NCI-H2196 (cell line): ENCODE measurements around the gene MGMT.

ENCODE experiments used
- DNase-seq: peaks from one replicate; lab custom pipeline; 2025; ENCODE audit not compliant: unreplicated experiment; lab: John Stamatoyannopoulos, UW

The MGMT gene

DNA sequence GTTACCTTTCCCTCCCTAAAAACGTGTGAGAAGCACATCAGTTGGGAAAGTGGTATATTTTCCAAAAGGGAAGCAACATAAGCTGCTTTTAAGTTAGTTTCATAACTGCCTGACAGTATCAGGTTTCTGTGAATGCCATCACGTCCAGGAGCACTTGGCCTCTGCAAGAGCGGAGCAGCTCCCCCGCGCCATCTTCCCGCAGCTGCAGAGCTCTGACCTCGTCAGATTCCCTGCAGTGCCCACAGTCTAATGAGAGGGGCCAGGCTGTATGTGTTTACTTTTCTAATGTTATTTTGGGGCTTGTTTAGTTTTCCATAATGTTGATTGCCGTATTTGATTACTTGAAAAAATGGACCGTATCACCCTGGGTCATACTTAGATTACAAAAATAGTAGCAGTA lies 74.2 kb downstream of the MGMT start:
- DNase-seq, result no peak

DNA sequence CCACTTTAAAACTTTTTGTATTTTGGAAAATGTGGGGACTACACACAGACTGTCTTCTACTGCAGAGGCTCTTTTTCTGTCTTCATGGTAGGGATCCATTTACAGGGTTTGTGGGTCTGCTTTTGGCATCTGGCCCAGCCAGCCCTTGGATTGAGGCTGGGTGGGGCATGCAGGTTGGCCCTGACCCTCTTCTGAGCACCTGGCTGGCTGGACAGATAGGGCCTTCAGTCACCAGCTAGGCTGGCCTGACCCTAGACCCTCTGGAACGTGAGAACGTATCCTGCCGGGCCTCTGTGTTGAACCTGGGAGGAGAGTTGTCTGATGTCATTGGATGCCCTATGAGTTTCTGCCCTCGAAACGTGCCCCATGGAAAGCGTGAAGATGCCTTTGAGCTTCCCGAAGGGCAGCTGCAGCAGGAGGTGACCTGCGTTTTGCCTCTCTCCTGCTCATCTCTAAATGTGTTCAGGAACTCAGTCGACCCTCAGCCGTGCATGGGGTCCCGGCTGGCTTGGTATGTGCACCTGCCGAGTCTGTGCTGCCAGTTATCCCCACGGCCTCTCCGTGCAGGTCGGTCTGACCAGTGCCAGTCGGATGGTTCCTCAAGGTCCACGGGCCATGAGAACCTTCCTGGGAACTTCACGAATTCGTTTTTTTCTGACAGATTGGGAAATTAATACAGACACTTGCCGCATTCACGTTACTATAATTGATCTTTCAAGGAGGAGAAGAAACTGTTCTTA lies 74.9 kb downstream of the MGMT start:
- no peak for DNase-seq

DNA sequence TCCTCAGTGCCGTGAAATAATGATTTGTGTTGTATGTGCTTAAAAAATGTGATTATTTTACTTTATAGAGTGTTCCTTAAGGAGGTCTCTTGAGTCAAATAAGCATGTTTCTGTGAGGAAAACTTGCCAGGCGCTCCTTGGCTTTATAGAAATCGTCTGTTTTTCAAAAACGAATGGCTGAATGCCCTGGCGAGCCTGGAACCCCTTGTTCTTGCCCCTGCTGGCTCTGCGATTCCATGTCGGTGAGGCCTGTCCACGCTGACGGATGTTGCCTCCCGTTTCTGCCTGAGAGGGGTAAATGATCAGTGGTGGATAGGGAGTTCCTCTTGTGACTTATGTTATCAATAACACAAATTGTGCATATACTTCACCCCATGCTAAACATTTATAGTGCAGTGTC lies 75.5 kb downstream of the MGMT start:
- no peak for DNase-seq

DNA sequence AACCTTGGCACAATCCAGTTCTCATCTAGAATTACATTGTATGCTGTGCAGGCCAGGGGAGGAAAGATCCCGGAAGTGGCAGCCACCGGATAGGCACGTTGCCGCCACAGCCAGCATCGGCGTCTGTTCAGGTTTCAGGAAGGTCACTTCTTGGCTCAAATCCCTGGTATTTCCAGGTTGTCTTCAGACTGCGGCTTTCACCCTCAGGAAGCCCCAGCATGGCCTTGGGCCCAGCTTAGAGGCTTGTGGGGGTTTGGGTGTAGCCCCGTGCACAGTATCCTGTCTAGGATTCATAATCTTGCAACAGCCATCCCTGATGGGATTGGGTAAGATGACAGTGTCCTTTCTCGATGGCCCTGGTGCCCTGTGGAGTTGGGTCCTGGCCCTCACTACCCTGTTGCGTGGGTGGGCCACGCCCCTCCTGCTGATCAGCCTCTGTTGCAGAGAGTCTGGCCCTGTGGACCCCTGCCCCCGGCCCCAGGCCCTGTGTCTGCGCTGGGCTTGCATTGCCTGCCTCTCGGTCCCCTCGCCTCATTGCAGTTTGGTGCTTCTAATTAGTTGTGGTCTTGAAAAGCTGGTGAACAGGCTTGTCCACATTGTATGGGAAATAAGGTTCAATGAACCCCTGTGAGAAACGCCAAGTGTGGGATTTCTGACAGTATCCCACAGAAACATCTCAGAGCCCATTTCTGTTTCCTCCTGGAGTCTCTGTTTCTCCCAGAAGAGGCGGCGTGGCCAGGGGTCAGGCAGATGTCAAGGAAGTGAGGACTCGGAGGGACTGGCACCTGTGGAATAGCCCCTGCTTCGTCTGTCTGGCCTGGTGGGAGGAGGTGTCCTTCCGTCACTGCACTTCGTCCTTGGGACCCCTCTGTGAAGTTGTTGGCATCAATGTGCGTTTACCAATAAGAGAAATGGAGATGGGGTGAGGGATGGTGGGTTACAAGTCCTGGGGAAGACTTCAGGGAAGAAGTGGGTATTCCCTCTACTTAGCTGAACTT lies 77.5 kb downstream of the MGMT start:
- no peak for DNase-seq

GRCh38 chr10:129545261-129545660 lies 78.2 kb downstream of the MGMT start:
- no peak for DNase-seq

- no peak for DNase-seq
Observed at GRCh38 chr10:129546106-129546505, 79.1 kb downstream of the MGMT start.

DNA sequence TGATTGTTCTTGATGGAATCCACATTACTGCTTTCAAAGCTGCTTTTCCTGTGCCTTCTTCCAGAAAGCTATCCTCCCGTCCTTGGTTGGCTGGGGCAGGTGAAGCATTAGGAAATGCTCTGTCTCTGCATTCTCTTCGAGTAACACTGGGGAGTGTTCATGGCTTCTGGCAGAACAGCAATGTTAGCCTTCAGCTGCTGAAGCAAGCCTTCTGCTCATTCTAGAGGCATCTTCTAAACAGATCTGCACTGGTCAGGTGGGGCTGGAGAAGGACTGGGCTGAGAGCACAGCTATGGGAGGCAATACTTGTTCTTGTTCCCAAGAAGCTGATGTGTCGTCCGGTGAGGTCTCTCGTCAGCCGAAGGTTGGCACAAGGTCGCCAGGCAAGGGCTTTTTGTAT lies 80.6 kb downstream of the MGMT start:
- DNase-seq, result no peak

DNA sequence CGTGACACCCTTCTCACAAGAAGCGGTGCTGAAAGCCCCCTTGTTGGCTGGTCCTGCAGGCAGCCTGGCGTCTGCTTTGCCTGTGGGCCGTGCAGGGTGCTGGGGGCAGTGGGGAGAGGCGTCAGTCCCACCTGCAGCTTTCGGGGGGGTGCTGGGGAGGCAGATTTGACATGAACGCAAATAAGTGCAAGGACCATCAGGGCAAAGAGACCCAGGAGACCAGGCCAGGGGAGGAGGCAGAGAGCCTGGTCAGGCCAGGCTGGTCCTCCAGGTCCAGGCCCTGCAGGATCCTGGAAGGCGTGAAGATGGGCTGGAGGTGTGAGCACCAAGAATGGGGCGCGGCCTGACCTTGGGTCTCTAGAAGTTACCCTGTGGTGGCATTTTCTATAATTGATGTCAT lies 81.6 kb downstream of the MGMT start:
- no peak for DNase-seq

- DNase-seq, result no peak
Observed at GRCh38 chr10:129550076-129550475, 83.0 kb downstream of the MGMT start.

DNA sequence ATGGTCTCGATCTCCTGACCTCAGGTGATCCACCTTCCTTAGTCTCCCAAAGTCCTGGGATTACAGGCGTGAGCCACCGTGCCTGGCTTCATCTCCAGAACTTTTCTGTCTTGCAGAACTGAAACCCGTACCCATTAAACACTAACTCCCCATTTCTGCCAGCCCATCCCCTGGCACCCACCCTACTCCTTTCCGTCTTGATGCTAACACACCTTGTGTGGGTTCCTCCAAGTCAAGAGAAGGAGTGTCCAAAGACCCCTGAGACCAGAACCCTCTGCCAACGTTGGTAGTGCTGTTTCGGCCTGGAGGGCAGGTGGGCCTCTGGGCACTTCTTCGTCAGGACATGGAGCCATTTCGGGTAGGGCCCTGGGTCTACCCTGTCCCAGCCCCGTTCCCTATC lies 83.6 kb downstream of the MGMT start:
- DNase-seq, result no peak

DNA sequence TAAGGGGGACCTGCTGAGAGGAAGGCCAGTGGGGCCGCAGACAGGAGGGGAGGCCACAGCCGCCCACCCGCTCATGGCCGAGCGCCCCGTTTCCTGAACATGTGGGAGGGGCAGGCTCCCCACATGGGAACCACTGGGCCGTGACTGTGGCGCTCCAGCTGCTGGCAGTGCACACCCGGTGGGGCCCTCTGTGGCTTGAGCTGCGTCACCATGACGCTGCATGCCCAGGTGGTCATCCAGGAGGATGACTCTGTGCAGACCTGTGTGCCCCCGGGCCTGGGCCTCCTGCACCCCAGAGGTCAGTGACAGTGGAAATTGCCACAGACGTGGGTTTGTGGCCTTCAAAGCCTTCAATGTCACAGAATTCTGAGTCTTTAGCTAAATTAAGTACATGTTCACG lies 85.1 kb downstream of the MGMT start:
- no peak for DNase-seq

GRCh38 chr10:129553928-129554327 lies 86.9 kb downstream of the MGMT start:
- DNase-seq, result no peak

DNA sequence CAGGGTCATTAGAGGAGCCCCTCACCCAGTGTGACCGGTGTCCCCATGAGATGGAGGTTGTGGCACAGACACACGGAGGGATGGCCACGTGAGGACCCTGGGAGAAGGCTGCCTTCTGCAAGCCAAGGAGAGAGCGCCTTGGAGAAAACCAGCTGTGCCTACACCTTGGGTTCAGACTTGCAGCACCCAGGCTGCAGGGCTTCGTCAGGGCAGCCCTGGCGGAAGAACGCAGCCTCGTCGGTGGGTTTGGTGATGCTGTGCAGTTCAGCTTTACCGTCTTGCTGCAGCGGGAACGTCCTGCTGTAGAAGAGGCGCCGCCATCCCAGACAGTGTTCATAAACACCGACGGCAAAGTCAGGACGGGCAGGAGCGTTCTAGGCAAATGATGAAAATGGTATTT lies 89.3 kb downstream of the MGMT start:
- no peak for DNase-seq

DNA sequence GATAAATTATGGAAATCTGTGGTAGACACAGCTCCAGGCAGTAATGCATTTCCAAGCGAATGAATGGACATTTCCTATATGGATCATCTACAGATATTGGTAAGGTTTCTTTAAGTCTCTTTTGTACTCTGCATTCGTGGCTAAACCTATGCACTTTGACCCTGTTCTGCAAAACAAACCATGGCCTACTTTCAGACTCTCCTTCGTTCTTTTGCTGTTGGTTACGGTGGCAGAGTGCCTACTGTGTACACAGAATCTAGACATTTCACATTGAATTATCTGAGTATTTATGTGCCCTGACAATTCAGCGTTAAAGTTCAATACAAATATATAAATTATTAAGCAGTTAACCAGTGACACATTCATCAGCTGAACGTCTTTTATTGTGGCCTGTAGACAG lies 93.3 kb downstream of the MGMT start:
- no peak for DNase-seq

DNA sequence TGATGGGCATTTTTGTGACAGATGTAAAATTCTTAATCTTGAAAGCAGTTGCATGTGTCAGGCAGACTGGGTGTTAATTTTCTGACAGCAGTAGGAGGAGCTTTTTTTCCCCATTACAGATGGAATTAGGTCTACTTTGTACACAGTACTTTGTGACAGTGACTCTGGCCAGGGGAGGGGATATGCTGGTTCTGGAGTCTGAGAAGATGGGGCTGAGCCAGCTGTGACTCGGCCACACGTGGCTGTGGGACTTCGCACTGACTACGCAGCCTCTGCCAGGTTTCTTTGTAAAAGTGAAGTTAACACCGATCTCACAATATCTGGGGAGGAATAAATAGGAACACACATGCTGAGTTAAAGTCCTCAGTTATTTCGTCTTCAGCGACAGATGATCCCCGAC lies 95.4 kb downstream of the MGMT start:
- no peak for DNase-seq

DNA sequence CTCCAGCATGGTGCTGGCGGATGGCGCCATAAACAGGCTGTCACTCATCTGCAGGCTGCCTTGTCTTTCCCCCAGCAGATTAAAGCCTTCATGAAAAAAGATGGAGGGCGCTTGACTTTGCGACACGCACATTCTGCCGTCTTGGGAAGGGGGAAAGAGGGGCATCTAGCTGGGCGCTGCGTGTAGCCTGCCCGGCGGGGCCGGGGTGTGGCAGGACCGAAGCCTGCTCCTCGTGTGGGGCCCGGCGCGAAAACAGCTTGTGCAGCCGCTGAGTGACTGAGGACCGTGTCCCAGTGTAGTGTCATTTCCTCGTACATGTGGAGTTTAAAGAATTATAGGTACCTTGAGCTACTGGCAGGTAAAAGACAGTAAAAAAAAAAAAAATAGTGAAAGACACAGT lies 97.9 kb downstream of the MGMT start:
- no peak for DNase-seq

GRCh38 chr10:129568583-129569344 lies 101.7 kb downstream of the MGMT start:
- no peak for DNase-seq

DNA sequence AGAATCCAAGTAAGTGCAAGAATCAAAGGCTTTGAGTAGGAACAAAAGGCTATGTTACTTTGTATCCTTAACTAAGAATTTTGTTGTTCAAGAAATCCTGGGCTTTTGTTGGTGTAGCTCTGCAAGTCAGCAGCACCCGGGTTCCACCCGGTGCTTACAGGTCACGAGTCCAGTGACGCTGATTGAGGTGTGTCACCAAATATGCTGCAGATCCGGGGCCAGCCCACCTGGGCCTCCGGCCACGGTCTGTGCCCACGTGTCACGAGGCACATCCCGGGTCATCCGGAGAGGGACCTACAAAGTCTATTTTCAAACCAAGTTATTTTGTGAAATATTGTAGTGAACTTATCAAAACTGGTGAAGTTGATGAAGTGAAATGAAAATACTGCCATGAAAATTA lies 103.1 kb downstream of the MGMT start:
- DNase-seq, result no peak

DNA sequence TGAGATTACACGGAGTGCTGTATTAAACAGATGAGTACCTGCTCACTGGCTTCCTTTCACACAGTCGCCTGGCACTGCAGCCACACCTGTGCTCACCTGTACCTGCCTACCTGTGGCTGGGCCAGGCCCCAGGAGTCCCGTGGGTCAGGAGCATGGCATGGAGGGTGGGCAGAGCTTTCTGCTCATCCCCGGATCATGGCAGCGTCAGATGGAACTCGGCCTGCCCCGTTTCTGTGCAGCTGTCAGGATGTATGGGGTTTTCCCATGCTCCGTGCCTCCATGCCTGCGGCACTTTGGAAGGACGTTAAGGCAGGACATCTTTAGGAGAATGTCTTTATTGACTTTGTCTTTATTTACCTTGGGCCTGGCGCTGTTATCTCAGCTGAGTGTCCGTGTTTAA lies 112.2 kb downstream of the MGMT start:
- DNase-seq, result no peak

DNA sequence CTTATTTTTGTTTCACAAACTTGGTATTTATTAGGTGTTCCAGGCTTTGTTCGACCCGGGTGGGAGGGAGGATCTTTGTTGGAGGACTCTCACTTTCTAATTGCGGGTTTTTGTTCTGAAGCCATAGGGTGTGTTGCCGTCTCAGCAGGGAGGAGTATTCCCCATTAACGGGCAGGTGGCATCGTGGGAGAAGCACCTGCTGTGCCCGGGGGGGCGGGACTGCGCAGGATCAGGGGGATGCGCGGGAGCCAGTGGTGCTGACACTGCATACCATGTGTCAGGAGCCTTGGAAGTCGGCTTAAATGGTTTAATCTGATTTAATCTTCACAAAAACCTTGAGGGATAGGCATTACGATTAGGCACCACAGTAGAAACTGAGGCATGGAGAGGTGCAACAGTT lies 113.0 kb downstream of the MGMT start:
- DNase-seq, result no peak

GRCh38 chr10:129580901-129581300 lies 113.9 kb downstream of the MGMT start:
- DNase-seq, result no peak
